ENCODE results near the gene KIF1A.

The KIF1A gene

GRCh38 chr2:240812301-240812680, 7.7 kb downstream of the KIF1A start:
- DNase-seq (ENCODE audit: low read depth), result no peak
- TF ChIP-seq CTCF (IDR thresholded peaks at IDR 0.05; ENCODE audit: insufficient read depth, low read depth, low read length, missing control alignments), result no peak
- H3K4me3 ChIP-seq (ENCODE audit: low read depth, low read length), result no peak overlapping the region

- TF ChIP-seq CTCF (IDR thresholded peaks at IDR 0.05; ENCODE audit: insufficient read depth, low read depth, low read length, missing control alignments), result no peak
- H3K4me3 ChIP-seq (ENCODE audit: low read depth, low read length), result no peak overlapping the region
- DNase-seq (ENCODE audit: low read depth), result no peak
These were observed 8.4 kb downstream of the KIF1A start for GRCh38 chr2:240811346-240812300.

- H3K4me3 ChIP-seq (ENCODE audit: low read depth, low read length), result no peak overlapping the region
- no peak for DNase-seq (ENCODE audit: low read depth)
- no peak for TF ChIP-seq CTCF (IDR thresholded peaks at IDR 0.05; ENCODE audit: insufficient read depth, low read depth, low read length, missing control alignments)
These were observed 9.4 kb downstream of the KIF1A start for GRCh38 chr2:240810621-240811020.

GRCh38 chr2:240810199-240810598, 9.8 kb downstream of the KIF1A start:
- DNase-seq (ENCODE audit: low read depth), result no peak
- H3K4me3 ChIP-seq (ENCODE audit: low read depth, low read length), result no peak overlapping the region
- no peak for TF ChIP-seq CTCF (IDR thresholded peaks at IDR 0.05; ENCODE audit: insufficient read depth, low read depth, low read length, missing control alignments)

GRCh38 chr2:240809276-240809675, 10.7 kb downstream of the KIF1A start:
- no peak for TF ChIP-seq CTCF (IDR thresholded peaks at IDR 0.05; ENCODE audit: insufficient read depth, low read depth, low read length, missing control alignments)
- H3K4me3 ChIP-seq (ENCODE audit: low read depth, low read length), result no peak overlapping the region
- DNase-seq (ENCODE audit: low read depth), result no peak

- DNase-seq (ENCODE audit: low read depth), result no peak
- no peak for TF ChIP-seq CTCF (IDR thresholded peaks at IDR 0.05; ENCODE audit: insufficient read depth, low read depth, low read length, missing control alignments)
- no peak overlapping the region for H3K4me3 ChIP-seq (ENCODE audit: low read depth, low read length)
These were observed 13.6 kb downstream of the KIF1A start for GRCh38 chr2:240806459-240806858.
